Measurements from ENCODE around the gene C6orf62. TPM values are rescaled to one million over a fixed set of nuclear protein-coding genes. Genes with fewer than 3 reads are reported as not detected.

C6orf62 gene
- total and polyA plus RNA-seq, 2 experiments from 2014 or later: 66.7 to 79.9 TPM

- no peak for DNase-seq (ENCODE audit: low spot score)
- Histone ChIP-seq H3K27ac (ENCODE audit: low read depth) (no peak overlapping the region), H3K36me3 (ENCODE audit: insufficient read depth) (peaks cover 10% of the 10 kb centered on the region), H2AFZ (no peak overlapping the region), H4K20me1 (replicated peaks; ENCODE audit: insufficient read depth) (no peaks in the 10 kb centered on the region; the same call in 1 of the 2 replicates), H3K4me3 (no peak overlapping the region), H3K79me2 (replicated peaks; ENCODE audit: insufficient read depth) (no peaks in the 10 kb centered on the region; the same call in 1 of the 2 replicates), H3F3A (replicated peaks; ENCODE audit: low read depth) (no peaks in the 10 kb centered on the region), H3K4me1 (ENCODE audit: insufficient read depth) (no peaks in the 10 kb centered on the region), H3K9me2 (ENCODE audit: insufficient read depth) (no peaks in the 10 kb centered on the region), H3K27me3 (ENCODE audit: insufficient read depth) (no peaks in the 10 kb centered on the region), H3K4me2 (no peak overlapping the region)
- H3K36me3 Mint-ChIP-seq (ENCODE audit: low read depth): peaks cover 12% of the 10 kb centered on the region
- peaks cover 6% of the 10 kb centered on the region for H3K4me1 Mint-ChIP-seq
- TF ChIP-seq CREB1 (CRISPR knock-in tag; IDR thresholded peaks at IDR 0.05; ENCODE audit: low read depth) (no peak), EZH2 (IDR thresholded peaks at IDR 0.05; ENCODE audit: low read depth, unreplicated experiment) (no peak), ETS1 (IDR thresholded peaks at IDR 0.05) (no peak), REST (IDR thresholded peaks at IDR 0.05; ENCODE audit: unreplicated experiment) (no peak), ZNF331 (CRISPR knock-in tag; IDR thresholded peaks at IDR 0.05; ENCODE audit: low read depth) (no peak), ZNF114 (CRISPR knock-in tag; IDR thresholded peaks at IDR 0.05) (no peak), JUNB (IDR thresholded peaks at IDR 0.05; ENCODE audit: unreplicated experiment) (no peak), CTCF (conservative IDR thresholded peaks at IDR 0.05; ENCODE audit: low read depth in 2 of 2) (no peak), POLR2AphosphoS5 (IDR thresholded peaks at IDR 0.05; ENCODE audit: low read depth) (no peak), NANOG (IDR thresholded peaks at IDR 0.05; ENCODE audit: borderline replicate concordance) (no peak), EZH2phosphoT487 (IDR thresholded peaks at IDR 0.05; ENCODE audit: unreplicated experiment) (no peak), ZNF462 (CRISPR knock-in tag; IDR thresholded peaks at IDR 0.05) (no peak), STAT1 (IDR thresholded peaks at IDR 0.05; ENCODE audit: unreplicated experiment) (no peak)
- no peak overlapping the region for H3K27ac Mint-ChIP-seq
- H3K9me3 Mint-ChIP-seq: no peaks in the 10 kb centered on the region
- no peak overlapping the region for H3K4me3 Mint-ChIP-seq
- ATAC-seq: no peak
- no peaks in the 10 kb centered on the region for H3K27me3 Mint-ChIP-seq (ENCODE audit: insufficient read depth, low read depth, poor library complexity)
Measured at GRCh38 chr6:24694198-24694597, 24.8 kb downstream of the C6orf62 start.
